LNCaP clone FGC (cell line): ENCODE data around the gene ZNF423.

ENCODE experiments used
- DNase-seq: peaks from one replicate; pipeline ENCODE4 v3.0.0-alpha.2; 2011; ENCODE audit warnings: low read depth
- H3K4me3 ChIP-seq: 2 replicates; pipeline ENCODE4 v1.5.1; 2011; ENCODE audit warnings: mild to moderate bottlenecking, low read depth, low read length, control low read depth
- CTCF ChIP-seq: IDR thresholded peaks from 2 replicates; pipeline ENCODE4 v1.5.1; 2012; ENCODE audit warnings: mild to moderate bottlenecking; ENCODE audit not compliant: control insufficient read depth, insufficient read depth; ENCODE audit errors: extremely low read depth

The ZNF423 gene

GRCh38 chr16:49825041-49825440 lies 30.9 kb downstream of the ZNF423 start:
- no peak for TF ChIP-seq CTCF
- DNase-seq = no peak
- H3K4me3 ChIP-seq = no peak overlapping the region

- no peak for DNase-seq
These were observed 31.3 kb downstream of the ZNF423 start for GRCh38 chr16:49824593-49824992.

GRCh38 chr16:49822649-49823370 lies 33.1 kb downstream of the ZNF423 start:
- DNase-seq = no peak
- H3K4me3 ChIP-seq = no peak overlapping the region
- no peak for TF ChIP-seq CTCF

More at GRCh38 chr16:49824593-49824992, 31.3 kb downstream of the ZNF423 start:
- no peak for TF ChIP-seq CTCF
- no peak overlapping the region for H3K4me3 ChIP-seq

DNA sequence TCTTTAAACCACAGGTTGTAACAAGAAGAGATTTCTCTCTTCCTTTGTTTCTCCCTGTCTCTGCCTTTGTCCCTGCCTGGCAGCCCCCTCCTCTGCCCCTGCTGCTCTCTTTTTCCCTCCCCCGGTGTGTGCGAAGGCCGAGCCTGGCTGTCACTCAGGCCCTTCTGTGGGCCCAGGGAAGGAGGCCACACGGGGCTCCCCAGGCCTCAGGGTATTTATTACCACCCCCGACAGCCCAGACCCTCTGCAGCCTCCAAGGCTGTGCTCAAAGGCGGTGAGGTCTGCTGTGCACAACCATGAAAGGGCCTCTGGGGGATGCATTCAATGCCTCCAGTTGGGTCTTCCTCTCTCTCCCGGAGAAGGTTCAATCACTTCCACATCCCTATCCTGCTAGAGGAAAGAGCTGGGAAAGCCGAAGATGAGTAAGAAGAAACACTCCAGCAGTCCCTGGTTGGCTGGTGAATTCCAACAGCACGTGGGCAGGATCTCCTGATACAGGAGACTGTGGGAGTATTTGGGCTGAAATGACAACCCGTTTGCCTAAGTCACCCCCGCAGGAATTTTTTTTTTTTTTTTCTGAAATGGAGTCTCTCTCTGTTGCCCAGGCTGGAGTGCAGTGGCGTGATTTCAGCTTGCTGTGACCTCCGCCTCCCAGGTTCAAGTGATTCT lies 34.2 kb downstream of the ZNF423 start:
- H3K4me3 ChIP-seq = no peak overlapping the region
- DNase-seq = no peak
- no peak for TF ChIP-seq CTCF

GRCh38 chr16:49821156-49821555 lies 34.8 kb downstream of the ZNF423 start:
- DNase-seq = no peak
- TF ChIP-seq CTCF = no peak
- no peak overlapping the region for H3K4me3 ChIP-seq

DNA sequence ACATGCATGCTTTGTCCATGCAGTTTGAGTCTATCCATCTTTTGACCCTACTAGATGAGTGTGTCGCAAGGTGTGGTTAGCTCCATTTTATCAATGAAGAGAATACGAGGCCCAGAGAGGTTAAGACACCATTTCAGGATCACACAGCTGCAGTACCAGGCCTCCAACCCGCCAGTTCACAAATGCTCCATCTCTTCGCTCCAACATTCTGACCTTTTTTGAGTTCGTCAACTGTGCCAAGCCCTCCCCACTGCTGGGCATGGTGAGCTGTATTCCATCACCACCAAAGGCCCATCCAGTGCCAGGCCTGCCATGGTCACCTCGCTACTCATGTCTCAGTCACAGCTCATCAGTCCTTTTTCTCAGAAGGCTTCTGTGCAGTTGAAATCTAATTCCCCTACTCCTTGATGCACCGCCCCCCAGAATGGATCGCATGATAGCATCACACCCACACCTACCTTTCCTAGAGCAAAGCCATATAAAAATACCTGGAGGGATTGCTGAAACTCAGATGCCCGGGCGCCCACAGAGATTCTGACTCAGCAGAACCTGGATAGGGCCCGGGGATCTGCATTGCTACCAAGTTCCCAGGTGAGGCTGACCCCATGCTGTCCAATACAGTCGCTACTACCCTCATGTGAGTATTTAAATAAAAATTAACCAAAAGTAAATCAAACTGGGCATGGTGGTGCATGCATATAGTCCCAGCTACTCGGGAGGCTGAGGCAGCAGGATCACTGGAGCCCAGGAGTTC lies 38.0 kb downstream of the ZNF423 start:
- no peak for TF ChIP-seq CTCF
- H3K4me3 ChIP-seq = no peak overlapping the region
- no peak for DNase-seq
